NCI-H446 (cell line): Measurements from ENCODE around the gene SLC22A8.
"Not testable (repeated sequence)": the region's sequence is repeated elsewhere in the genome, so short reads cannot be mapped to it uniquely, and the experiment has no call there.

ENCODE experiments used
- DNase-seq, 2 experiments: peaks; one replicate each; lab custom pipeline; 2025; lab: John Stamatoyannopoulos, UW

Gene SLC22A8, protein sequence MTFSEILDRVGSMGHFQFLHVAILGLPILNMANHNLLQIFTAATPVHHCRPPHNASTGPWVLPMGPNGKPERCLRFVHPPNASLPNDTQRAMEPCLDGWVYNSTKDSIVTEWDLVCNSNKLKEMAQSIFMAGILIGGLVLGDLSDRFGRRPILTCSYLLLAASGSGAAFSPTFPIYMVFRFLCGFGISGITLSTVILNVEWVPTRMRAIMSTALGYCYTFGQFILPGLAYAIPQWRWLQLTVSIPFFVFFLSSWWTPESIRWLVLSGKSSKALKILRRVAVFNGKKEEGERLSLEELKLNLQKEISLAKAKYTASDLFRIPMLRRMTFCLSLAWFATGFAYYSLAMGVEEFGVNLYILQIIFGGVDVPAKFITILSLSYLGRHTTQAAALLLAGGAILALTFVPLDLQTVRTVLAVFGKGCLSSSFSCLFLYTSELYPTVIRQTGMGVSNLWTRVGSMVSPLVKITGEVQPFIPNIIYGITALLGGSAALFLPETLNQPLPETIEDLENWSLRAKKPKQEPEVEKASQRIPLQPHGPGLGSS

DNA sequence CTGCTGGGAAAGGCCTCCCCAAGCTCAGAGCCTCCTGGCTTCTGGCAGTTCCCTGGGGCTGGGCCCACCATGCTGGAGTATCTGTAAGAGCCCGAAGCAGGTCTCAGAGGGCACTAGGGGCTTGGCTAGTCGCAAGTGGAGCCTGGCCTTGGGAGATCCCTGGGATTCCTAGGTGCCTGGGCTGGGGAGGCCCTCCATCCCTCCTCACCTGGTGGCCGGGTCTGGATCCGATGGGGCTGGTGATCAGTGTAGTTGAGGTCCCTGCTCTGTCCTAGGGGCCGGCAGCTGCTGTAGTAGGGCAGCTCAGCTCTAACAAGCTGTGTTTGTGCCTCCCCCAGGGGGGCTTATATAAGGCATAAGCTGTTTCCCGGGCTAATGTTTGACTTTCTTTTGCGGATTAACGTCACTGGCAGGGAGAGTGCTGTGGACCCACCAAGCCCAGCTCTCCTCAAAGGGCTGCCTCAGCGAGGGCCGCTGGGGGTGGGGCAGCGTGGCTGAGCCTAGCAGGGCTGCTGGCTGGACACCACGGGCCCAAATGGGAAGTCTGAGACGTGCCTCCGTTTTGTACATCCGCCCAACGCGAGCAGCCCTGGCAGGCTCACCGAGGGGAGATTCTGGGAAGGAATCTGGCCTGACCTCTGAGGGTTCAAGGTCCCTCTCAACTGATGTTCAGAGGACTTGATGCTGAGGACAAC, at the start of gene SLC22A8:
SLC22A8 (minus strand) TSS at position 321 of the 695 bp plus-strand sequence. CDS start 883 bp downstream, outside the sequence.
- DNase-seq, result no peak

DNA sequence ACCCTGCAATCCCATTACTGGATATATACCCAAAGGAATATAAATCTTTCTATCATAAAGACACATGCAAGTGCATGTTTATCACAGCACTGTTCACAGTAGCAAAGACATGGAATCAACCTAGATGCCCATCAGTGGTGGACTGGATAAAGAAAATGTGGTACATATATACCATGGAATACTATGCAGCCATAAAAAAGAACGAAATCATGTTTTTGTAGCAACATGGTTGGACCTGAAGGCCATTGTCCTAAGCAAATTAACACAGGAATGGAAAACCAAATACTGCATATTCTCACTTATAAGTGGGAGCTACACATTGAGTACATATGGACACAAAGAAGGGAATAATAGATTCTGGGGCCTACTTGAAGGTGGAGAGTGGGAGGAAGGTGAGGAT, 30.6 kb upstream of the SLC22A8 start:
- DNase-seq, result not testable (repeated sequence)

DNA sequence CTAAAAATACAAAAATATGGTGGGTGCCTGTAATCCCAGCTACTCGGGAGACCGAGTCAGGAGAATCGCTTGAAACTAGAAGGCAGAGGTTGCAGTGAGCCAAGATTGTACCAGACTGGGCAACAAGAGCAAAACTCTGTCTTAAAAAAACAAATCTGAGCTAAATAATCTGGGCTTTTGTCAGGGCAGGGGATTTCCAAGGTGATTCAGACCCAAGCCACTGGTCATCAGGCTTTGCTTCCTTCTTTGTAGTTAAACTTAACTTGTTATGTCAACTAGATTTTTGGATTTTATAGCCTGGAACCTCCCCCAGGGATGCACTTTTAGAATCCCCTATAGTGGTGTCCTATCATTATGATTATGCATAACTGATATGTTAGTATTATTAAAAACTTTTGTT, 27.0 kb upstream of the SLC22A8 start:
- DNase-seq, result no peak

DNA sequence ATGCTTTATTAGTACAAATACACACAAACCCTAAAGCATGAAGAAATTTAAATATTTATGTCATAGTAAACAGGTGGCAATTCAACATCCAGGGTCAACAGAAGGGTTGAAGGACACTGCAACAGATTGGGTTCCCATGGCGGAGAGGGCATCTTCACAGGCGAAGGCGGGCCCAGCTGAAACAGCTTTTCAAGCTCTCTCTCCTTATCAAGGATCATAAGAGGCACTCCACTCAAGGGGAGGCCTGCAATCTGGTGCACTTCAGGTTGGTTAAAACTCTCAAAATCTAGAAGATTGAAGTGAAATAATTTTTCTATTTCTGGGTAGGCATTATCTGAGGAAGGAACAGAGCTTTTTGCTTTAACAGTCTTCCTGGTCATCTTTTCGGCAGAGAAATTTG, 16.8 kb upstream of the SLC22A8 start:
- no peak for DNase-seq

DNA sequence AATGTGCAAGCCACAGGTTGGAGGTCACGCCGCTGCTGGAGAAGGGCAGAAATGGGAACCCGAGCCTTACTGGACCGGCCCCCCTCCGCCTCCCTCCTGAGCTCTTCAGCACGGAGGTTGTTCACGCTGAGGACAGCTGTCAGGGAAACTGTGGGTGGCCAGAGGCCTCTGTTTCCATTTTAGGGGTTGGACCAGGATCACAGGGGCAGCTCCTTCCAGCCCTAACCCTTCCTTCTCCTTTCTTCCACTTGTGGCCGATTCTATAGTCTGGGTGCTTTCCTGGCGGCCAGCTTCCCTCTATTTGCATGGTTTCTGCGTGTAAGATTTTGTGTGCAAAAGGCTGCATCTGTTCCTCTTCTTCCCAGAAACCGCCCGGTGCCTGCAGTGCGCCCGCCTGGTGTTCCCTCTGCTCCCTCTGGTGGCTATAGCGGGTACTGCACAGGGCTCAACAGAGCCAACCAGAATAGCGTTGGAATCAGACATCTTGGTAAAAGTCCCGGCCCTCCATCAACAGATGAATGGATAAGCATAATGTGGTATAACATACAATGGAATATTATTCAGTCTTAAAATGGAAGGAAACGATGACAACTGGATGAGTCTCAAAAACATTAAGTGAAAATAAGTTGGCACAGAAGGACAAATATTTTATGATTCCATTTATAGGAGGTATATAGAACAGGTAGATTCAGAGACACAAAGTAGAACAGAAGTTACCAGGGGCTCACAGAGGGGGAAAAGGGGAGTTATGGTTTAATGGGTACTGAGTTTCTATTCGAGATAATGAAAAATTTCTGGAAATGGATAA, 8.4 kb upstream of the SLC22A8 start:
- DNase-seq, result peak; percentile 55 to 85

DNA sequence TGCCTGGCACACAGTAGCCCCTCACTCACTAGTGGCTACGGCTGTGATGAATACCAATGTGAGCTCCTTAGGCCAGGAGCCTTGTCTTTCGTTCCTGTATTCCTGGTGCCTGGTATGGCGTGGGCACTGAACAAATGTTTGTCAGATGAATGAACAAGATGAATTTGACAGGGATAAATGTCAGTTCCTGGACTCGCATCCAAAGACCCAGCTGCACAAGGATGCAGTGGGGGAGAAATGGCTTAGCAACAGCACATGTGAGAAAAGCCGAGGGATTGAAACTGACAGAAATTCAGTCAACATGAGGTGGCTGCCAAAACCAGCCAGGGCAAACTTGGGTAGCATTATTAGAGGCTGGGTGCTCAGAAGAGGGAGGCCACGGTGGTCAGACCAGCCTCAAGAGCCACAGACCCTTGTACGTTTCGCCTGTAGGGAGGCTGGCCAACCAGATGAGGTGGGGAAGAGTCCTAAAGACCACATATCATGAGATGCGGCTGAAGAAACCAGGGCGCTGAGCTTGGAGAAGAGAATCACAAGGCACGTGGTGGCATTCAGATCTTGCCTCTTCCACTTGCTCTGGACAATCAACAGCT, 7.7 kb upstream of the SLC22A8 start:
- no peak for DNase-seq

DNA sequence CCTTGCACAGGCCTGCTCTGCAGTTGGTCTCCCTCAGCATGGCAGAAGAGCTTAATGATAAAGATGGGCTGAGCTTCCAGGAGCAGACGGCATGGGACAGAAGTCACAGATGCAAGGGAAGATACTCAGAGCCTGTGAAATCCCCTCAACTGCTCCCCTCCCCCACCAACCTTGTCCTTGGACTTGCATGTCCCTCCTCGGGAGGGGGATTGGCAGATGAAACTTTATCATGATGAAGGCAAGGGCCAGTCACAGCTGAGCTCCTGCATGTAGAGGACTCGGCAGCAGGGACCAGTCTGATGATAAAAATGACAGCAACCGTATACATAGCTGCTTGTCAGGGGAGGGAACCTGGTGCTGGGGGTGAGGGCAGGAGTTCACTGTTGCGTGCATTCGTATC, 6.8 kb upstream of the SLC22A8 start:
- no peak for DNase-seq

DNA sequence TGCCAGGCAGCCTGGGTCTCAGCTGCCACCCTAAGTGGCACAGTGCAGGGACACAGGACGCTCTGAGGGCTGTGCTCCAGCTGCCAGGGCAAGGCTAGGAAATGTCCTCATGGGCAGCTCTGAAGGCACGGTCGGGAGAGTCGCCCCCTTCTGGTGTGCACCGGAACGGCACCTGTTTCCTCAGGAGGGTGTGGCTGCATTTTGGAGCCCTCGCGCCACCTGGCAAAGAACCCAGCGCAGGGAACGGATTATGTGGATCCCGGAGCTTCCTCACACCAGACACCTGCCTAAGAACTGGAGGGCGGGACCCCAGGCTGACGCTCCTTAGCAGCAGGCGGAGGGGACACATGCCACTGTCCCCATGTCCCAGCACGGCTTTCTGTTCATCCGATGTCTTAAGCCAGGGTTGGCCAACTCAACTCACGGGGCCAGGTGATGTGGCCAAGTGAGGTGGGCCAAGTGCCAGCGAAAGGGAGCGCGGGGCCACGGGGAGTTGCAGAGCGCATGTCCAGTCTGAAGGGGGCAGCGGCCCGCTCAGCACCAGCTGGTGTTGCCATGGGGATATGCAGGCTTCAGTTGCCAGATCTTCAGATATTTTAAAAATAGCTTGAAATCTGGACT, 5.1 kb upstream of the SLC22A8 start:
- DNase-seq, result peak in 1 of 2 experiments; percentile 24

DNA sequence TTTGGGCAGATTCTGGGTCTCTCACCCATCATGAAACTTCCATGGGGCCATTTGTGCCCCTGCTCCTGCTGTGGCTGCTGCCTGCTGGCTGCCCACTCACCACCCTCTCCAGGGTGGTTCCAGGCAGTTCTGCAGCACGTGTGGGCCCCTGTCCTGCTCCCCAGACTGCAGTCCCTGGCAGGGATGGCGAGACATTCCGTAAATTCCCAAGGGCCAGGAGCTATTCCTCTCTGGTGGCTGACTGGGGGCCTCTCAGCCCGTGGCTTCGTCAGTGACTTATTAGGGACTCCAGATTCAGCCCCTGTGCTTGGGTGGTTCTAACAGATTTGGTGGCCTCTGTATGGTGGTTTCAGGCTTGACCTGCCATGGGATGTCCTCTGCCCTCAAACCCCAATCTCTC, 3.9 kb upstream of the SLC22A8 start:
- DNase-seq, result no peak

DNA sequence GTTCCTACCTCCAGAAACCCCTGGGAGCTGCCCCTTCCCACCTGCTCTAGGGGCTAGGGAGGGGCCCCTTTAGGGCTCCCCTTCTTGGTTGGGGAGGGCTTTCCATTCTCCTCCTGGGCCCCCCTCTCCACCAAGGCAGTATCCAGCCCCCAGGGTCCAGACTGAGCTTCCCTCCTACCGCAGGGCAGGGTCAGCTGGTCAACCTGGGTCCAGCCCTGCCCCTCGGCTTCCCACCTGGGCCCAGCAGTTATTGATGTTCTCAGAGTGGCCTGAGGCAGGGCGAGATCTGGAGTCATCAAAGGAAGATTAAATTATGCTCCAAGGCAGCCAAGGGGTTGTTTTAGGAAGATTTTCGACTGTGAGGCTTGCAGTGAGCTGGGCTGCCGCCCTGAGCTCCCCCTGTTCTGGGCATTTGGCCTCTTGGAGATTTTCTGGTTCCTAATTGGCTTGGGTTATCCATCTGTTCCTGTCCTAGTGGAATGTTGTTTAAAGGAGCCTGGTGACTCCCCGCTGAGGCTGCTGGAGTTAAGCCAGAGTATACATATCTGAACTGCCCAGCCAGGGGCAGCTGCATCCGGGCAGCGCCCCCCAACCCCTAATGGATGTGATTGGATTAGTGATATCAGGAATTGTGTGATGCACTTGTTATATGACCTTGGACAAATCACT, 1.8 kb upstream of the SLC22A8 start:
- DNase-seq, result no peak

DNA sequence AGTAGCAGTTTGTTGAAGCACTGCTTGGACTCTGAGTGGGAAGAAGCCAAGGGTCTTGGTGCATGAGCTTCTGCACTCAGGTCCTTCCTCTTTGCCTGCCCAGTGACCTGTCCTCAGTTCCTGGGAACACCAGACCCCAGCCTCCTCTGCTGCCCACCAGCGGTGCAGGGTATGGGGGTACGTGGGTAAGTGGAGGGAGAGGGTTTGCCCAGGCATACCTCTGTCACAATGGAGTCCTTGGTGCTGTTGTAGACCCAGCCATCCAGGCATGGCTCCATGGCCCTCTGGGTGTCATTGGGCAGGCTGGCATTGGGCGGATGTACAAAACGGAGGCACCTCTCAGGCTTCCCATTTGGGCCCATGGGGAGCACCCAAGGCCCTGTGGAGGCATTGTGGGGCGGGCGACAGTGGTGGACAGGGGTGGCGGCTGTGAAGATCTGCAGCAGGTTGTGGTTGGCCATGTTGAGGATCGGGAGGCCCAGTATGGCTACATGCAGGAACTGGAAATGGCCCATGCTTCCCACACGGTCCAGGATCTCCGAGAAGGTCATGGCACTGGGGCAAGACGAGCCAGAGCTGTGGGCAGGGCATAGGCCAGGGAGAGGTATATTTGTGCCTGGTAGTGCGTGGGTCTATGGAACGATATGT, 1.1 kb downstream of the SLC22A8 start:
- DNase-seq, result no peak

DNA sequence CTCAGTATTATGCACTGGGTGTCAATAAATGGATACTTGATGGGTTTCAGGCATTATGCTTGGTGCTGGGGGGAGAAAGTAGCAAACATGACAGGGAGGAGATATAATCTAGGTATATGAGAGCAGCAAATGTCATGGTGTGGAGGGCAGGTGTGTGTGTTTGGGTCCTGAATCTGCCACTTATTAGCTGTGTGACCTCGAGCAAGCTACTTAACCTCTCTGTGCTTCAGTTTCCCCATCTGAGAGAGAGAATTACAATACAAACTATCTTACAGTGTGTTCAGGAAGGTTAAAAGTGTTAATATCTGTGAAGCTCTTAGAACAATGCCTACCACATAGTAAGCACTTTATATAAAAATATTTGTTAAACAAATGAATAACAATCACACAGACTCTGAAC, 2.8 kb downstream of the SLC22A8 start:
- DNase-seq, result no peak

DNA sequence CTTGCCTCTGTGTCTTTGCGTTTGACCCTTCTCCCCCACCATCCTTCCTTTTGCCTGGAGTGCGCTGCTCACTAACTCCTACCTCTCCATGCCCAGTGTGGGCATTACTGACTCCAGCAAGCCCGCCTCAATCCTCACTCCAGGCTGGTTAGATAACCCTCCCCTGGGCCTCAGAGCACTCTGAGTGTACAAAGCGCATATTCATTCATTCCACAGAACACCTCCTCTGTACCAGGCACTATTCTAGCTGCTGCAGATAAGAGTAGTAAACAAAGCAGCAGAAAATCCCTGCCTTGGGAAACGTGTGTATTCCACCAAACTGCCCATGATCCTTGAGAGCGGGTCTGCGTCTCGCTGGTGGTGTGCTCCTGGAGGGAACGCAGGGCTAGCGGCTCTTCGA, 3.2 kb downstream of the SLC22A8 start:
- DNase-seq, result no peak

DNA sequence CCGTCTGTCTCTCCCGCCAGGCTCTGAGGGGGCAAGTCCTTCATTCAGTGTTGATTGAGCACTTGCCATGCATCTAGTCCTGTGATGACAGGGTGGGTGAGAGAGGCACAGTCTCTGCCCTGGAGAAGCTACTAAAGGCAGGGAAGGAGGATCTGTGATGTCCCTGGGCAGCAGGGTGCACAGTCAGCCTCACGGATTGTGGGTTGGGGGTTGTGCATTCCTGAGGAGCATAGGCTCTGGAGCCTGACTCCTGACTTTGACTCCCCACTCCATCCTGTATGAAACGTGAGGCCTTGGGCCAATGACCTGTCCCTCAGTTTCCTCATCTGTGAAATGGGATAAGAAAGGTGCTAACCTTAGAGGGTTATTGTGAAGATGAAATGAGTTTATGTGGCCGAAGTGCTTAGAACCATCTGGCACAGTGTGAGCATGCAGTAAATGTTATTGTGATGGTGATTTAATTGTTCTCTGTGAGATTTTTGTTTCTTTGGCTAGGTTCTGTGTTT, 4.7 kb downstream of the SLC22A8 start:
- DNase-seq, result no peak

DNA sequence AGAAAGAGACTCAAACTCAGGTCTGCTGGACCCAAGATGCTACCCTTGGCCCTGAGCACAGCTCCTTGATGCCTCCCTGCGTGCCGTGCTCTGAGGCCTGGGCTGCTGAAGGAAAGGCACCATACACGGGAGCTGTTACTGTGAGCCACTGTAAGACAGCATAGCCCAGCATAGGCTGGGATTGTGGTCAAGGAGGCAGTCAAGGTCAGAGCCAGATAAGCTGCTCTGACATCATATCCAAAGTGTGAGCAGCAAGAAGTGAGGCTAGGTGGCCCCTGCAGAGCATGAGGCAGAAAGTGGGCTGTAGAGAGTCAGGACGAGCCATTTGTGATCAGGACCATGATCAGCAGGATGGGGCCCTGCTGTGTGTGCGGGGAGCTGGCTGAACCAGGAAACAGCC, 7.7 kb downstream of the SLC22A8 start:
- DNase-seq, result no peak

DNA sequence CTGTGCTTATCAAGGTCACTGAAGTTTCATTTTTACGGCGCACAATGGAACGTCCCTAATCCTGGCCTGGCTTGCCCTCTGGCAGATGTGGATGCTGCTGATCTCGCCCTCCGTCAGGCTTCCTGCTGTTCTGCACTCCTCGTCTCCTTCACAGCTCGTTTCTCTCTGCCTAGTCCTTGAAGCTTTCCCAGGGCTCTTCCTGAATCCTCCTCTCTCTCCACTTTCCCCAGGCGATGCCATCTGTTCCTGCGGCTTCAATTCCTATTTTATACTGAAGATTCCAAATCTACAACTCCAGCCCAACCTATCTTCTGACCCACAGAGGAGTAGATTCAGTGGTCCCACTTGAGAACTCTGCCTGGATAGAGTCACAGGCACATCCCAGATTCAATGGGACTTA, 14.2 kb downstream of the SLC22A8 start:
- no peak for DNase-seq

DNA sequence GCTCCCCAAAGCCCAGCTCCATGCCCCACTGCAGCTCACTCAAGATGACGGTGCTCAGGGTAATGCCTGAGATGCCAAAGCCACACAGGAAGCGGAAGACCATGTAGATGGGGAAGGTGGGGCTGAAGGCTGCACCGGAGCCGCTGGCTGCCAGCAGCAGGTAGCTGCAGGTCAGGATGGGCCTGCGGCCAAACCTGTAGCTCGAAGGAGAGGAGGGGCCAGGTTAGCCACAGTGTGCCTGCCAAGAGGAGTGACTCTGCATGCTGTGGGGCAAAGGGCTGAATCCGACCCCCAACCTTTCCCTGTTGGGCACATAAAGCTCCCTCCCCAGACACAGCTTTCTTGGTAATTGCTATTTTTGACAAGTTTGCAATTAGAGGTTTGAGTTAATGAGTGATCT, 16.0 kb downstream of the SLC22A8 start:
- DNase-seq, result no peak

DNA sequence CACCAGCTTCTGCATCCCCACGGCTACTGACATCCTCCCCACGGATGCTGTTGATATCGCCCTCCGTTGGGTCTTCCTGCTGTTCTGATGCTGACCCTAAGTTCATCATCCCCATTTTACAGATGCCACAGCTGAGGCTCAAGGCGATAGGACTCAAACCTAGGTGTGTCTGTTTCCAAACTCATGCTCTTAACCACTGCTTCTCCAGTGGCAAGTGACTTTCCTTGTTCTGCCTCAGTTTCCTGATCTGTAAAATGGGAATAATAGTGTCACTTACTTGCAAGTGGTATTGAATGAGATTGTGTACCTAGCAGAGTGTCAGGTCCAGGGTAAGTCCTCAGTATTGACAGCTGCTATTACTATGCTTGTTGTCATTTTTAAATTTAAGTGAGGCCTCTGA, 16.5 kb downstream of the SLC22A8 start:
- no peak for DNase-seq

DNA sequence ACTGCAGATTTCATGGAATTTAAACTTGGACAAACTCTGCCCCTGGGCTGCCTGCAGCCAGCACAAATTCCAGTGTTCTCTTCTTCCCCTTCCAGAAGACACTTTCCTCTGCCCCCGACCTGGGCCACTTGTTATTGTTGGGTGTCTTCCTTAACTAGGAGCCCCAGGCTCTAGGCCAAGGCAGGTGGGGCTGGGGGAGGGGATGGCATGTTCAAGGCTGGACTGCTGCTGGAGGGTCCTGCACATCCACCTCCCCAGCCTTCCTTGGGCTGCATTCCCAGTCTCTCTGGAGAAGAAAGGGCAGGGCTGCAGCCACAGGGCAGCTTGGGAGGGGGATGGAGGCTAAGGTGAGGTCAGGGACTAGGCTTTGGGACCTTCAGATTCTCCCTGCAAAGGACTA, 19.4 kb downstream of the SLC22A8 start:
- no peak for DNase-seq

DNA sequence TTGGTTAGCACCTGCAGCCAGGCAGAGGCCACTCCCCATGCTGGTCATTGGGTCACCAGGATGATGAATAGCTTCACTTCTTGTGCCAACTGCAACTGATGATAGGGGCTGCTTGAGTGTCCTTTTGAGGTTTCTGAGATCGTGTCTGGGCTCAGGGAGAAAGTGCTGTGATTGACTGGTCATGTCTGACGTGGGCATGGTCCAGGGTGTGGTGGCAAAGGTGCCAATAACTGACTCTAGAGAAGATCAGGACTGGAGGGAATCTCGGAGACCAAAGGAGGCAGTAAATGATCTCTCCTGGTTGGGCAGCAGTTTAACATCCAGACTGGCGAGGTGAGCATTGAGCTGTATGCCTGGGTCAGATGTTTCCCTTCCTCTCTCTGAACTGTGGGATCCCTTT, 20.9 kb downstream of the SLC22A8 start:
- no peak for DNase-seq
